ENCODE data around the gene TMC7.

- TF ChIP-seq EP300 (IDR thresholded peaks at IDR 0.05) (no peak), CTCF (IDR thresholded peaks at IDR 0.05) (no peak)
Observed at GRCh38 chr16:19033761-19034160, 50.0 kb downstream of the TMC7 start.
